Peyer's patch (tissue), 4 donors: ENCODE data around the gene POLA1. TPM values are rescaled to one million over a fixed set of nuclear protein-coding genes. Genes with fewer than 3 reads are reported as not detected.

Experiments
- DNase-seq, 3 donors: peaks; one replicate each; pipeline ENCODE4 v3.0.0-alpha.2; 2017 to 2019
- H3K27ac ChIP-seq, 4 donors: fragments of 200-600 bp; sonication (generic); one replicate each; pipeline ENCODE4 v1.5.1; 2016 to 2019
- H3K27me3 ChIP-seq, 2 donors: fragments of 200-600 bp; sonication (generic); one replicate each; pipeline ENCODE4 v1.5.1; 2019
- H3K36me3 ChIP-seq, 3 donors: fragments of 200-600 bp; sonication (generic); one replicate each; pipeline ENCODE4 v1.5.1; 2016 to 2019
- H3K4me1 ChIP-seq, 4 donors: fragments of 200-600 bp; sonication (generic); one replicate each; pipeline ENCODE4 v1.5.1; 2016 to 2019
- H3K4me3 ChIP-seq, 4 donors: fragments of 200-600 bp; sonication (generic); 1 replicate in 3 of 4; 2 replicates in 1 of 4; pipeline ENCODE4 v1.5.1; 2016 to 2019; ENCODE audit warnings: mild to moderate bottlenecking in 1 of 4
- H3K9me3 ChIP-seq, 4 donors: fragments of 200-600 bp; sonication (generic); one replicate each; pipeline ENCODE4 v1.5.1; 2016 to 2019; ENCODE audit warnings: mild to moderate bottlenecking in 1 of 4
- POLR2A ChIP-seq, 2 donors: fragments of 450-650 bp; IDR thresholded peaks; one replicate each; pipeline ENCODE4 v1.5.1; 2017; ENCODE audit warnings: antibody characterized with exemption in 2 of 2, mild to moderate bottlenecking in 2 of 2, moderate library complexity in 2 of 2
- total RNA-seq, 4 donors: library from RNA; depleted of rRNA; stranded (reverse); fragments of >200 nt; gene quantifications; one replicate each; pipeline ENCODE4 v1.1.0, GENCODE V29; 2016
- TF ChIP-seq, protein P1 (sequence below), 6 experiments: fragments of 450-650 bp in 4 of 6; fragments of 200-600 bp in 2 of 6; sonication (generic) in 1 of 6; IDR thresholded peaks; one replicate each; pipeline ENCODE4 v1.5.1; 2017 to 2019; ENCODE audit warnings: antibody characterized with exemption in 6 of 6, mild to moderate bottlenecking in 3 of 6, moderate library complexity in 1 of 6

Gene POLA1
- total RNA-seq, 4 donors from 2014 or later, result 5.3 to 51.2 (median 9.5) TPM

DNA sequence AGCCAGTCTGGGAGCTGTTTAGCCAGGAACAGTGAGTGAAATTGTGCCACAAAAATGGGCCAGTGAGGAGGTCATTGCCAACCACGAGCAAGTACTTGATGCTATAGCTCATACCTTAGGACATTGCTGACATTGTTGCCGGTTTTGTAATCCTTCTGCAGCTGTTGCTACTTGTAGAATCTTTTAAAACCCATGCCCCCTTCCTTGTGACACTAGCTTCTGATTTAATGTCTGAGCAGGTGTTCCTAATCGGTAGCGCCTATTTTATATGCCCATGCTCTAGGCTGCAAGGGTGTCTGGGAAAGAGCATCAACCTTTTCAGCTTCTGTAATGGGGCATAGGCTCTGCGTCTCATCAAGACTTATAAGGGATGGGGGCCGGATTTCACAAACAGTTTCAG, 2.6 kb downstream of the POLA1 start:
- H3K9me3 ChIP-seq, result no peaks in the 10 kb centered on the region
- H3K36me3 ChIP-seq, result no peaks in the 10 kb centered on the region
- H3K4me1 ChIP-seq, result no peaks in the 10 kb centered on the region
- H3K27me3 ChIP-seq, result no peaks in the 10 kb centered on the region
- no peak overlapping the region for H3K4me3 ChIP-seq
- DNase-seq, result no peak
- no peak for TF ChIP-seq POLR2A (IDR thresholded peaks at IDR 0.05)
- TF ChIP-seq, protein P1, sequence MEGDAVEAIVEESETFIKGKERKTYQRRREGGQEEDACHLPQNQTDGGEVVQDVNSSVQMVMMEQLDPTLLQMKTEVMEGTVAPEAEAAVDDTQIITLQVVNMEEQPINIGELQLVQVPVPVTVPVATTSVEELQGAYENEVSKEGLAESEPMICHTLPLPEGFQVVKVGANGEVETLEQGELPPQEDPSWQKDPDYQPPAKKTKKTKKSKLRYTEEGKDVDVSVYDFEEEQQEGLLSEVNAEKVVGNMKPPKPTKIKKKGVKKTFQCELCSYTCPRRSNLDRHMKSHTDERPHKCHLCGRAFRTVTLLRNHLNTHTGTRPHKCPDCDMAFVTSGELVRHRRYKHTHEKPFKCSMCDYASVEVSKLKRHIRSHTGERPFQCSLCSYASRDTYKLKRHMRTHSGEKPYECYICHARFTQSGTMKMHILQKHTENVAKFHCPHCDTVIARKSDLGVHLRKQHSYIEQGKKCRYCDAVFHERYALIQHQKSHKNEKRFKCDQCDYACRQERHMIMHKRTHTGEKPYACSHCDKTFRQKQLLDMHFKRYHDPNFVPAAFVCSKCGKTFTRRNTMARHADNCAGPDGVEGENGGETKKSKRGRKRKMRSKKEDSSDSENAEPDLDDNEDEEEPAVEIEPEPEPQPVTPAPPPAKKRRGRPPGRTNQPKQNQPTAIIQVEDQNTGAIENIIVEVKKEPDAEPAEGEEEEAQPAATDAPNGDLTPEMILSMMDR (IDR thresholded peaks at IDR 0.05), result no peak
- H3K27ac ChIP-seq, result no peak overlapping the region

DNA sequence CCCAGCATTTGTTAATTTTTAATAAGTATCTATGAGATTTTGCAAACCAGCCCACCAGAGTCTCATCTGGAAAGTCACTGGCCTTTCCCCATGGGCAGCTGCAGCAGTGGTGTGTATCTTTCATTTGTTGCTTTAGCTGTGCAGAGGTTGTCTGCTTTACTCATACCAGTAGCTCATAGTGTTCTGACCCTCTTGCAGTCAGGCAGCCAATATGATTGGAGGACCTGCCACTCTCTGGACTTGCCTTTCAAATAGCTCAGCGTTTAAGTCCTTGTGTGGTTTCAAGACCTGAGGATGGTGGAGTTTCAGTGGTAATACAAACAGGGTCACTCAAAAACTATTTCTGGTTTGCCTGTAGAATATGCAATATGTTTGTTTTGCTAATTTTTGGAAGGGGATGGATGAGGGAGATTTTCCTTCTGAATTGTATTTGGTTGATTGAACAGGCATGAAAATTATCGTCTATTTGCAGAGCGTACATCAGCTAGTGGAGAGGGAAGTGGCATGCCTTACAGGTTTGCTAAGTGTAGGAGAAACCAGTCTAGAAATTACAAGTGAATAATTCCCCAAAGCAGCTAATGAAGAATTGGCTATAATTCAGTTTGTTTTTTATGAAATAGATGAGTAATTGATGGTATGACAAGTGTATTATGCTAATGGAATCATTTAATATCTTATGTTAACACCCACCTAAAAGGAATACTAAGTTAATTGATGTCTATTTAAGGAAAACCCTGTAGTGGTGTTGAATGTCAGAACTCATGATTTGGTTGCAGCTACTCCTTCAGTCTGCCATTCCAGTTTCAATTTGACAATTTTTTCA, 8.9 kb downstream of the POLA1 start:
- DNase-seq, result no peak
- Histone ChIP-seq H3K27me3 (no peaks in the 10 kb centered on the region), H3K4me1 (no peaks in the 10 kb centered on the region), H3K4me3 (no peak overlapping the region), H3K9me3 (no peaks in the 10 kb centered on the region), H3K27ac (no peak overlapping the region), H3K36me3 (no peaks in the 10 kb centered on the region)
- TF ChIP-seq, protein P1 (IDR thresholded peaks at IDR 0.05), result no peak
- no peak for TF ChIP-seq POLR2A (IDR thresholded peaks at IDR 0.05)

DNA sequence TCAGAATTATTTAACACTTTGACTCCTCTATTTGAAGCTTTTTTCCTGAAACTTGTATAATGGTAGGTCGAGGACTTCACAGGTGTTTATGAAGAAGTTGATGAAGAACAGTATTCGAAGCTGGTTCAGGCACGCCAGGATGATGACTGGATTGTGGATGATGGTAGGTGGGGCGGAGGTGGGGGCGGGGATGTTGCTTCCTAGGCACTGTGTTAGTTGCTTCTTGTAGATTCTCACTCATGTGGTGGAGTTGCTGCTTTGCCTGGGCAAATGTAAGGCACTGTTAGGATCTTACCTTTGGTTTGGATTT, 9.4 kb downstream of the POLA1 start:
- TF ChIP-seq POLR2A (IDR thresholded peaks at IDR 0.05), result no peak
- TF ChIP-seq, protein P1 (IDR thresholded peaks at IDR 0.05), result no peak
- H3K4me3 ChIP-seq, result no peak overlapping the region
- no peaks in the 10 kb centered on the region for H3K4me1 ChIP-seq
- DNase-seq, result no peak
- H3K27me3 ChIP-seq, result no peaks in the 10 kb centered on the region
- H3K9me3 ChIP-seq, result no peaks in the 10 kb centered on the region
- H3K36me3 ChIP-seq, result no peaks in the 10 kb centered on the region
- no peak overlapping the region for H3K27ac ChIP-seq

DNA sequence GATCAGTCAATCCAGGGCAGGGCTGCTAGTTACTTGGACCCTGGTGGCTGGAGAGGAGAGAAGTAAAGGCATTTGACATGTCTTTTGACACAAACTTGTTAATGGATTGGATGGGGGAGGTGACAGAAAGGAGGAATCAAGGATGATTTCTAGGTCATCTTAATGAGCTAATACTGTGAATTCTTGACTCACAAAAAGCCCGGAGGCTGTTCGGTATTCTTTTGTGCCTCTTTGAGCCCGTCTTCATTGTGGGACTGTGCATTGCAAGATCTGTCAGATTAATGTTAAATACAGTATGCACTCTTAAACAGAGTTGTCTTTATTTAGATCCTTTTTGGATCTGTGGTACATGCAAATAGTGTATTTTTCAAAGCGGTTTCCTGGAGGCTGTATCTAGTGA, 25.1 kb downstream of the POLA1 start:
- Histone ChIP-seq H3K9me3 (no peaks in the 10 kb centered on the region), H3K4me1 (no peaks in the 10 kb centered on the region), H3K36me3 (peaks cover 0 to 18% (median 0%) of the 10 kb centered on the region in 3 donors), H3K27me3 (no peaks in the 10 kb centered on the region), H3K27ac (no peak overlapping the region), H3K4me3 (no peak overlapping the region)
- TF ChIP-seq POLR2A (IDR thresholded peaks at IDR 0.05), result no peak
- DNase-seq, result no peak

DNA sequence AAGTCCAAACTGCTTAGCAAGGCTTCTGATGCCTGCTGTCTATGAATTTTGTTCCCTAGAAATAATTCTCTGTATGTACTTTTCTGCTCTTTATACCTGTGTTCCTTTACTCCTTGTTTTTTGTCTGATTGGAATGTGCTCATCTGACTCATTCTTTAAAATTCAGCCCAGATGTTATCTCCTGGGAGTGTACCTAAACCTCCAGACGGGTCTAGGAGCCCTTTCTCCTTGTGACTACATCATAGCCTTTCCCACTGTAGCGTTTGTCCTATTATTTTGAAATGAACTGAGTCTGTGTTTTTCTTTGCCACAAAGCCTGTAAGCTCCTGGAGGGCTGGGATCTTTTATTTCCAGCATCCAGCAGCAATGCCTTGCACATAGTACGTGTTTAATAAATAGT, 26.3 kb downstream of the POLA1 start:
- no peak overlapping the region for H3K4me3 ChIP-seq
- peaks cover 0 to 14% (median 0%) of the 10 kb centered on the region in 3 donors for H3K36me3 ChIP-seq
- no peak for DNase-seq
- H3K4me1 ChIP-seq, result no peaks in the 10 kb centered on the region
- TF ChIP-seq, protein P1 (IDR thresholded peaks at IDR 0.05), result no peak
- TF ChIP-seq POLR2A (IDR thresholded peaks at IDR 0.05), result no peak
- no peaks in the 10 kb centered on the region for H3K9me3 ChIP-seq
- no peak overlapping the region for H3K27ac ChIP-seq
- no peaks in the 10 kb centered on the region for H3K27me3 ChIP-seq

DNA sequence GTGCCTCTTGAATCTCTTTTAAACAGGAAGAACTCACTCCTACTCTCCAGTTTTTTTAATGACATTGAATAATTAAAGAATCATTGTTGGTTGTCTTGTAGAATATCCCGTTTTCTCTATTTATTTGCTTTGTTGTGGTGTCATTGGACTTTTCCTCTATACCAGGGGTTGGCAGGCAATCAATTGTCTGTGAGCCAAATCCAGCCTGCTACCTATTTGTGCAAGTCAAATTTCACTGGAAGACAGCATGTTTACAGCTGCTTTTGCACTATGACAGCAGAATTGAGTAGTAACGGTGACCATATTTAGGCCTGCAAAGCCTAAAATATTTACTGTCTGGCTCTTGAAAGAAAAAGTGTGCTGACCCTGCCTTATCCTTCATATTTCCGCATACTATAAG, 34.8 kb downstream of the POLA1 start:
- TF ChIP-seq, protein P1 (IDR thresholded peaks at IDR 0.05), result no peak
- no peak for TF ChIP-seq POLR2A (IDR thresholded peaks at IDR 0.05)
- DNase-seq, result no peak
- Histone ChIP-seq H3K9me3 (no peaks in the 10 kb centered on the region), H3K27ac (no peak overlapping the region), H3K4me1 (no peaks in the 10 kb centered on the region), H3K4me3 (no peak overlapping the region), H3K27me3 (no peaks in the 10 kb centered on the region), H3K36me3 (no peaks in the 10 kb centered on the region)
